SK-N-SH treated with all-trans-retinoic acid at 6 μM for 48 hours (cell line): ENCODE results near the gene SMYD3.

Experiments used
- CREB5 ChIP-seq: fragments of 250-450 bp; sonication (Bioruptor Pico); IDR thresholded peaks from 2 replicates; pipeline ENCODE4 v1.5.1; 2020; ENCODE audit warnings: low read depth, mild to moderate bottlenecking, moderate library complexity
- ESRRG ChIP-seq: fragments of 250-450 bp; sonication (Bioruptor Pico); IDR thresholded peaks from 2 replicates; pipeline ENCODE4 v1.6.1; 2021; ENCODE audit warnings: mild to moderate bottlenecking
- SNAI2 ChIP-seq: fragments of 250-450 bp; sonication (Bioruptor Pico); IDR thresholded peaks from 2 replicates; pipeline ENCODE4 v1.5.0; 2020; ENCODE audit warnings: mild to moderate bottlenecking, moderate library complexity
- TCF4 ChIP-seq: fragments of 250-450 bp; sonication (Bioruptor Pico); IDR thresholded peaks from 2 replicates; pipeline ENCODE4 v1.8.0; 2021; ENCODE audit warnings: mild to moderate bottlenecking, moderate library complexity, borderline replicate concordance
- TSHZ2 ChIP-seq: fragments of 250-450 bp; sonication (Bioruptor Pico); IDR thresholded peaks from 2 replicates; pipeline ENCODE4 v1.5.0; 2020; ENCODE audit warnings: mild to moderate bottlenecking, moderate library complexity
- ZC3H10 ChIP-seq: fragments of 250-450 bp; sonication (Bioruptor Pico); IDR thresholded peaks from 2 replicates; pipeline ENCODE4 v1.5.1; 2021; ENCODE audit warnings: mild to moderate bottlenecking, moderate library complexity
- ZFP30 ChIP-seq: fragments of 450-650 bp; formaldehyde crosslinking; IDR thresholded peaks from 2 replicates; pipeline ENCODE4 v1.5.0; 2022; ENCODE audit warnings: mild to moderate bottlenecking, moderate library complexity
- ZNF8 ChIP-seq: fragments of 450-650 bp; formaldehyde crosslinking; IDR thresholded peaks from 2 replicates; pipeline ENCODE4 v1.5.0; 2020; ENCODE audit warnings: mild to moderate bottlenecking, moderate library complexity

- TF ChIP-seq ZC3H10 (CRISPR knock-in tag) (no peak), ZFP30 (CRISPR knock-in tag) (no peak), ESRRG (CRISPR knock-in tag) (no peak), CREB5 (CRISPR knock-in tag) (no peak), ZNF8 (CRISPR knock-in tag) (no peak), TSHZ2 (no peak), TCF4 (no peak), SNAI2 (CRISPR knock-in tag) (no peak)
Measured at GRCh38 chr1:246219508-246220030, 287.5 kb downstream of the SMYD3 start.
